Brain microvascular endothelial cell (primary cell): ENCODE measurements around the gene ADAR.
"Not testable (repeated sequence)": the region's sequence is repeated elsewhere in the genome, so short reads cannot be mapped to it uniquely, and the experiment has no call there.

Experiments
- DNase-seq: peaks from one replicate; pipeline ENCODE4 v3.0.0-alpha.2; 2020
- H3K27ac ChIP-seq: fragments of 250-450 bp; sonication (Bioruptor Pico); 2 replicates; pipeline ENCODE4 v1.5.1; 2020; ENCODE audit warnings: mild to moderate bottlenecking, moderate library complexity
- H3K27me3 ChIP-seq: fragments of 250-450 bp; sonication (Bioruptor Pico); replicated peaks from 2 replicates; pipeline ENCODE4 v1.5.1; 2020; ENCODE audit warnings: mild to moderate bottlenecking
- H3K36me3 ChIP-seq: fragments of 250-450 bp; sonication (Bioruptor Pico); replicated peaks from 2 replicates; pipeline ENCODE4 v1.5.1; 2020; ENCODE audit warnings: mild to moderate bottlenecking
- H3K4me3 ChIP-seq: 2 replicates; pipeline ENCODE4 v1.5.1; 2011; ENCODE audit warnings: low read depth, mild to moderate bottlenecking, control low read depth, low read length, moderate library complexity
- in situ Hi-C: cut with HindIII; loops from 2 replicates; pipeline ENCODE4 v1.10.0; 2017; ENCODE audit warnings: low sequenced_read_pairs, low pct_ligation_motif_present
- TF ChIP-seq, protein P1 (sequence below): IDR thresholded peaks from 2 replicates; pipeline ENCODE4 v1.5.1; 2011; ENCODE audit warnings: low read depth, mild to moderate bottlenecking, moderate library complexity, low read length, control low read depth, inconsistent platforms; ENCODE audit errors: missing control alignments

Gene ADAR, protein sequence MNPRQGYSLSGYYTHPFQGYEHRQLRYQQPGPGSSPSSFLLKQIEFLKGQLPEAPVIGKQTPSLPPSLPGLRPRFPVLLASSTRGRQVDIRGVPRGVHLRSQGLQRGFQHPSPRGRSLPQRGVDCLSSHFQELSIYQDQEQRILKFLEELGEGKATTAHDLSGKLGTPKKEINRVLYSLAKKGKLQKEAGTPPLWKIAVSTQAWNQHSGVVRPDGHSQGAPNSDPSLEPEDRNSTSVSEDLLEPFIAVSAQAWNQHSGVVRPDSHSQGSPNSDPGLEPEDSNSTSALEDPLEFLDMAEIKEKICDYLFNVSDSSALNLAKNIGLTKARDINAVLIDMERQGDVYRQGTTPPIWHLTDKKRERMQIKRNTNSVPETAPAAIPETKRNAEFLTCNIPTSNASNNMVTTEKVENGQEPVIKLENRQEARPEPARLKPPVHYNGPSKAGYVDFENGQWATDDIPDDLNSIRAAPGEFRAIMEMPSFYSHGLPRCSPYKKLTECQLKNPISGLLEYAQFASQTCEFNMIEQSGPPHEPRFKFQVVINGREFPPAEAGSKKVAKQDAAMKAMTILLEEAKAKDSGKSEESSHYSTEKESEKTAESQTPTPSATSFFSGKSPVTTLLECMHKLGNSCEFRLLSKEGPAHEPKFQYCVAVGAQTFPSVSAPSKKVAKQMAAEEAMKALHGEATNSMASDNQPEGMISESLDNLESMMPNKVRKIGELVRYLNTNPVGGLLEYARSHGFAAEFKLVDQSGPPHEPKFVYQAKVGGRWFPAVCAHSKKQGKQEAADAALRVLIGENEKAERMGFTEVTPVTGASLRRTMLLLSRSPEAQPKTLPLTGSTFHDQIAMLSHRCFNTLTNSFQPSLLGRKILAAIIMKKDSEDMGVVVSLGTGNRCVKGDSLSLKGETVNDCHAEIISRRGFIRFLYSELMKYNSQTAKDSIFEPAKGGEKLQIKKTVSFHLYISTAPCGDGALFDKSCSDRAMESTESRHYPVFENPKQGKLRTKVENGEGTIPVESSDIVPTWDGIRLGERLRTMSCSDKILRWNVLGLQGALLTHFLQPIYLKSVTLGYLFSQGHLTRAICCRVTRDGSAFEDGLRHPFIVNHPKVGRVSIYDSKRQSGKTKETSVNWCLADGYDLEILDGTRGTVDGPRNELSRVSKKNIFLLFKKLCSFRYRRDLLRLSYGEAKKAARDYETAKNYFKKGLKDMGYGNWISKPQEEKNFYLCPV

GRCh38 chr1:154607609-154608396, at the start of gene ADAR:
ADAR (minus strand) TSS chr1:154608186; CDS start chr1:154608006, 180 bp downstream.
- Histone ChIP-seq H3K36me3 (no peaks in the 10 kb centered on the region), H3K27ac (peak within 1 kb of the TSS; percentile 97), H3K4me3 (peak within 1 kb of the TSS; percentile 85), H3K27me3 (no peaks in the 10 kb centered on the region)
- peak; percentile 95 for DNase-seq
- TF ChIP-seq, protein P1, sequence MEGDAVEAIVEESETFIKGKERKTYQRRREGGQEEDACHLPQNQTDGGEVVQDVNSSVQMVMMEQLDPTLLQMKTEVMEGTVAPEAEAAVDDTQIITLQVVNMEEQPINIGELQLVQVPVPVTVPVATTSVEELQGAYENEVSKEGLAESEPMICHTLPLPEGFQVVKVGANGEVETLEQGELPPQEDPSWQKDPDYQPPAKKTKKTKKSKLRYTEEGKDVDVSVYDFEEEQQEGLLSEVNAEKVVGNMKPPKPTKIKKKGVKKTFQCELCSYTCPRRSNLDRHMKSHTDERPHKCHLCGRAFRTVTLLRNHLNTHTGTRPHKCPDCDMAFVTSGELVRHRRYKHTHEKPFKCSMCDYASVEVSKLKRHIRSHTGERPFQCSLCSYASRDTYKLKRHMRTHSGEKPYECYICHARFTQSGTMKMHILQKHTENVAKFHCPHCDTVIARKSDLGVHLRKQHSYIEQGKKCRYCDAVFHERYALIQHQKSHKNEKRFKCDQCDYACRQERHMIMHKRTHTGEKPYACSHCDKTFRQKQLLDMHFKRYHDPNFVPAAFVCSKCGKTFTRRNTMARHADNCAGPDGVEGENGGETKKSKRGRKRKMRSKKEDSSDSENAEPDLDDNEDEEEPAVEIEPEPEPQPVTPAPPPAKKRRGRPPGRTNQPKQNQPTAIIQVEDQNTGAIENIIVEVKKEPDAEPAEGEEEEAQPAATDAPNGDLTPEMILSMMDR, result no peak
- in situ Hi-C loops, result no loop called here

DNA sequence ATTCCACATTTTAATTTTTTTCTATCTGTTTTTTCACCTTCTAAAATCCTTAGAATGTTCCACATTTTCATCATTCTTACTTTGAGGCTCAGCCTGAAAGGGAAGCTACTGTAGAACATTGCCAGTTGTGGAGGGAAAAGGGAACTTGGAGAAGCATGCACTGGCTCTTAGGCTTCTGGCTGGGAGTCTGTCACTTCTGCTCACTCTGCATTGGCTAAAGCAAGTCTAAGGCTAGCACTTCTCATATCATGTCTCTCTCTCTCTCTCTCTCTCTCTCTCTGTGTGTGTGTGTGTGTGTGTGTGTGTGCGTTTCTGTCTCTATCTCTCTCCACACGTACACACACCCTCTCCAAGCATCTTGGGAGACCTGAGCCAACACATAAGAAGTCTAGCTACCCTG, 49.6 kb upstream of the ADAR start:
- Histone ChIP-seq H3K27me3 (peaks cover 7% of the 10 kb centered on the region), H3K27ac (no peak overlapping the region), H3K36me3 (no peaks in the 10 kb centered on the region), H3K4me3 (no peak overlapping the region)
- TF ChIP-seq, protein P1, result no peak
- DNase-seq, result no peak
- in situ Hi-C loops, result no loop called here

DNA sequence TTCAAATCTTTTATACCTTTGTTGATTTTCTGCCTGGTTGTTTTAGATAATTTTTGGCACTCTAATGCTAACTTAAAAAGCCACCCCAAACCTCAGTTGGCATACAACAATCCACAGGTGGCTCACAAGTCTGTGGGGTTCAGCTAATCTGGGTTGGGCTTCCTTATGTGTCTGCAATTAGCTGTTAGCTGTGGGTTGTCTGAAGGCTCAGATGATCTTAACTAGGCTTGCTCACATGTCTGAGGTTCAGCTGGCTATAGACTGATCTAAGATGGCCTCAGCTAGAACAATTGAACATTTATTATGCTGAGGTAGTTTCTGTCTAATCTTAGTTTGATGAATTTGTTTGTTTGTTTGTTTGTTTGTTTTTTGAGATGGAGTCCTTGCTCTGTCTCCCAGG, 44.9 kb upstream of the ADAR start:
- in situ Hi-C loops, result no loop called here
- Histone ChIP-seq H3K36me3 (no peaks in the 10 kb centered on the region), H3K27me3 (peaks cover 2% of the 10 kb centered on the region), H3K27ac (no peak overlapping the region), H3K4me3 (no peak overlapping the region)
- TF ChIP-seq, protein P1, result no peak
- no peak for DNase-seq

DNA sequence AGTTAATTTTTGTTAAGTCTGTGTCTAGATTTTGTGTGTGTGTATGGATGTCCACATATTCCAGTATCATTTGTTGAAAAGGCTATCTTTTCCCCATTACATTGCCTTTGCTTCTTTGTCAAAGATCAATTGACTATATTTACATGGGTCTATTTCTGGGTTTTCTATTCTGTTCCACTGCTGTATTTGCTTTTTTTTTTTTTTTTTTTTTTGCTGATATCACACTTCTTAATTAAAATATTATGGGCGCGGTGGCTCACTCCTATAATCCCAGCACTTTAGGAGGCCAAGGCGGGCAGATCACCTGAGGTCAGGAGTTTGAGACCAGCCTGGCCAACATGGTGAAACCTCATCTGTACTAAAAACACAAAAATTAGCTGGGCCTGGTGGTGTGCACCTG, 36.7 kb upstream of the ADAR start:
- H3K27ac ChIP-seq, H3K36me3 ChIP-seq, in situ Hi-C loops, DNase-seq, H3K4me3 ChIP-seq, H3K27me3 ChIP-seq: not testable (repeated sequence)

- no peaks in the 10 kb centered on the region for H3K36me3 ChIP-seq
- TF ChIP-seq, protein P1, result no peak
These were observed 33.5 kb upstream of the ADAR start for GRCh38 chr1:154641534-154641933.

More at GRCh38 chr1:154641534-154641933, 33.5 kb upstream of the ADAR start:
- in situ Hi-C loops, result no loop called here
- no peak overlapping the region for H3K27ac ChIP-seq
- H3K27me3 ChIP-seq, result no peaks in the 10 kb centered on the region
- no peak for DNase-seq
- no peak overlapping the region for H3K4me3 ChIP-seq
